Breast epithelium (tissue), 4 donors: ENCODE results near the gene FAM107A. TPM values are rescaled to one million over a fixed set of nuclear protein-coding genes. Genes with fewer than 3 reads are reported as not detected.

ENCODE experiments used
- DNase-seq, 2 donors: peaks; one replicate each; pipeline ENCODE4 v3.0.0-alpha.2; 2019; ENCODE audit warnings: low spot score in 2 of 2
- H3K27ac ChIP-seq, 2 donors: fragments of 200-600 bp; sonication (generic) in 1 of 2; one replicate each; pipeline ENCODE4 v1.5.1; 2016 to 2019; ENCODE audit warnings: mild to moderate bottlenecking in 1 of 2
- H3K27me3 ChIP-seq, 2 donors: fragments of 200-600 bp; sonication (generic) in 1 of 2; one replicate each; pipeline versions ENCODE4 v1.5.1 to v1.6.0; 2017 to 2019; ENCODE audit warnings: control low read depth in 1 of 2, mild to moderate bottlenecking in 1 of 2
- H3K36me3 ChIP-seq: fragments of 200-600 bp; one replicate; pipeline ENCODE4 v1.5.1; 2019
- H3K4me1 ChIP-seq, 2 donors: fragments of 200-600 bp; sonication (generic); one replicate each; pipeline ENCODE4 v1.5.1; 2016 to 2019; ENCODE audit warnings: control low read depth in 1 of 2
- H3K4me3 ChIP-seq, 3 donors: fragments of 200-600 bp; sonication (generic); 1 replicate in 2 of 3; 2 replicates in 1 of 3; pipeline ENCODE4 v1.5.1; 2016 to 2019; ENCODE audit warnings: mild to moderate bottlenecking in 3 of 3, moderate library complexity in 2 of 3
- H3K9me3 ChIP-seq, 2 donors: fragments of 200-600 bp; sonication (generic) in 1 of 2; one replicate each; pipeline ENCODE4 v1.5.1; 2016 to 2019; ENCODE audit warnings: control low read depth in 1 of 2
- POLR2A ChIP-seq: fragments of 450-650 bp; IDR thresholded peaks from one replicate; pipeline ENCODE4 v1.6.1; 2016; ENCODE audit warnings: antibody characterized with exemption, mild to moderate bottlenecking, moderate library complexity
- POLR2AphosphoS5 ChIP-seq, 3 donors: sonication (generic); formaldehyde crosslinking; IDR thresholded peaks; one replicate each; pipeline ENCODE4 v1.6.1; 2017; ENCODE audit warnings: antibody characterized with exemption in 3 of 3
- intact Hi-C: fragments of 100-400 bp; cut with DNase I; formaldehyde crosslinking; loops from one replicate; pipeline ENCODE4 v1.15.1; 2023; ENCODE audit warnings: low total_unique reads
- total RNA-seq, 3 donors: library from RNA; depleted of rRNA; stranded (reverse); fragments of >200 nt; gene quantifications; one replicate each; pipeline ENCODE4 v1.1.0, GENCODE V29; 2016
- TF ChIP-seq, protein P1 (sequence below), 3 donors: fragments of 450-650 bp; IDR thresholded peaks; one replicate each; pipeline ENCODE4 v1.5.1; 2016 to 2017; ENCODE audit warnings: antibody characterized with exemption in 3 of 3, mild to moderate bottlenecking in 3 of 3, moderate library complexity in 3 of 3

Gene FAM107A
- total RNA-seq, 3 donors from 2014 or later, result 17.7 to 64.5 (median 31.9) TPM

DNA sequence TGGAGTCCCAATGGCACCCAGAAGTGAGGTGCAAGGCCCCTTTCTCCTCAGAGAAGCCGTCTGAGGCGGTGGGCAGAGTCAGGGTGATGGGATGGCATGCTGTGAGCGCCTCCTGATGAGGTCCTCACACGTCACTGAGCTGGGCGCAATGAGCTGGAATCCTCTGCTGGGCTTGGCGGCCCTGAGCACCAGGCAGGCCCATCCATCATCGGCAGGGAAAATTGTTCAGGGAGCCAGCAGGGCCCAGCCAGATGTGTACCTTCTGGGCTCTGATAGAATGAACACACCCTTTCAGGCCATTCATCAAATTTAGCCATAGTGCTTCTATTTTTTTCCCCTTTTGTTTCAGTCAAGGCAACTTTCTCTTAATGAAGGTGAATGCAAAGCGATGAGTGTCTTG, 45.7 kb upstream of the FAM107A start:
- Histone ChIP-seq H3K4me1 (peaks cover 0 to 4% of the 10 kb centered on the region in 2 donors), H3K36me3 (no peaks in the 10 kb centered on the region), H3K9me3 (no peaks in the 10 kb centered on the region), H3K4me3 (no peak overlapping the region), H3K27me3 (no peaks in the 10 kb centered on the region), H3K27ac (no peak overlapping the region)
- TF ChIP-seq, protein P1, sequence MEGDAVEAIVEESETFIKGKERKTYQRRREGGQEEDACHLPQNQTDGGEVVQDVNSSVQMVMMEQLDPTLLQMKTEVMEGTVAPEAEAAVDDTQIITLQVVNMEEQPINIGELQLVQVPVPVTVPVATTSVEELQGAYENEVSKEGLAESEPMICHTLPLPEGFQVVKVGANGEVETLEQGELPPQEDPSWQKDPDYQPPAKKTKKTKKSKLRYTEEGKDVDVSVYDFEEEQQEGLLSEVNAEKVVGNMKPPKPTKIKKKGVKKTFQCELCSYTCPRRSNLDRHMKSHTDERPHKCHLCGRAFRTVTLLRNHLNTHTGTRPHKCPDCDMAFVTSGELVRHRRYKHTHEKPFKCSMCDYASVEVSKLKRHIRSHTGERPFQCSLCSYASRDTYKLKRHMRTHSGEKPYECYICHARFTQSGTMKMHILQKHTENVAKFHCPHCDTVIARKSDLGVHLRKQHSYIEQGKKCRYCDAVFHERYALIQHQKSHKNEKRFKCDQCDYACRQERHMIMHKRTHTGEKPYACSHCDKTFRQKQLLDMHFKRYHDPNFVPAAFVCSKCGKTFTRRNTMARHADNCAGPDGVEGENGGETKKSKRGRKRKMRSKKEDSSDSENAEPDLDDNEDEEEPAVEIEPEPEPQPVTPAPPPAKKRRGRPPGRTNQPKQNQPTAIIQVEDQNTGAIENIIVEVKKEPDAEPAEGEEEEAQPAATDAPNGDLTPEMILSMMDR (IDR thresholded peaks at IDR 0.05), result no peak
- TF ChIP-seq POLR2AphosphoS5 (IDR thresholded peaks at IDR 0.05), result no peak
- TF ChIP-seq POLR2A, result no peak
- intact Hi-C loops, result loop anchor here (5.0 kb wide), 1 partner anchor 1204 kb away; no protein-coding TSS in a partner anchor
- DNase-seq, result no peak

DNA sequence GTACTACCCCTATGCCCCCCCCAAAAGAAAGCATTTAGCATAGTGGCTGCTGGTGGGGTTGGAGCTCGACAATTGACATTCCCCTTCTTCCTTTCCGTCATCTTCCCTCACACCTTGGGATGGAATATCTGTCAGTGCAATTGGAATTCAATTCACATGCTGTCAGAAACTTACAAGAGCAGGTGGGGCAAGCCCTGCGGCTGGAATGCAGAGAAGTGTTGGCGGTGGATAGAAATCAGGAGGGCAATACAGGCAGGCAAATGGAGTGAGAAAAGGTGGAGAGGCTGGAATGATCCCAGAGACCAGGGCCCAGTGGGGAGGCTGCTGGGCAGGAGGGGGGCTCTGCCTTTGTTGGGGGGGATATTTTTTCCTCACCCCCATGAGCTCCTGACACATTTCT, 45.2 kb upstream of the FAM107A start:
- Histone ChIP-seq H3K36me3 (no peaks in the 10 kb centered on the region), H3K4me1 (peaks cover 0 to 3% of the 10 kb centered on the region in 2 donors), H3K4me3 (no peak overlapping the region), H3K27ac (no peak overlapping the region), H3K9me3 (no peaks in the 10 kb centered on the region), H3K27me3 (no peaks in the 10 kb centered on the region)
- DNase-seq, result no peak
- TF ChIP-seq, protein P1 (IDR thresholded peaks at IDR 0.05), result no peak
- TF ChIP-seq POLR2AphosphoS5 (IDR thresholded peaks at IDR 0.05) (no peak), POLR2A (no peak)
- intact Hi-C loops, result loop anchor here (5.0 kb wide), 1 partner anchor 1205 kb away; no protein-coding TSS in a partner anchor

DNA sequence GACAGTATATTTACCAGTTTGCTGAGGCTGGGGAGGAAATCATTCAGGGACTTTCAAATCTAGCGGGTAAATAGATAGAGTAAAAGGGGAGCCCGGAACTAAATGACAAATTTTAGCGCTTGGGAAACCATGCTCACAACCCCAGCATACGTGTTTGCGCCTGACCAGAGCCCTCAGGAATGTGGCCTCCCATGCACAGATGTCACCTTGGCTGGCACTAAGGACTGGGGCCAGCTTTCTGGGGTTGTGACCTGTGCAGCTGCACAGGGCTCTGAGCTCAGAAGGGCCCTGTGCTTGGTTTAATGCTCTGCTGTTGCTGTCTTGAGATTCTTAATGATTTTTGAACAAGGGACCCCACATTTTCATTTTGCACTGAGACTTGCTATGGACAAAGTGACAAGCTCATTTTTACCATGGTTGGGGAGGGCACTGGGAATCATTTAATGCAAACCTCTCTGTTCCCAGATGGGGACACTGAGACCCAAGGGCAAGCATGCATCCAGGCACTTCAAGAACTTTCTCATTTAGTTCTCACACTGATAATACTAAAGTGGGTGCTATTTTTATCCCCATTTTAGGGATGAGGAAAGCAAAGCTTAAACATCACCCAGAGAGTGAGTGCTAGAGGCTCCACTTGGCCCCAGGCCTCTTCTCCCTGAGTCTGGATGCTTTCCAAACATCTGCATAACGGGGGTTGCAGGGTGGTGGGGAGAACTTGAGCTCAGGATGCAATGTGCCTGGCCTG, 44.1 kb upstream of the FAM107A start:
- DNase-seq, result no peak
- no peak for TF ChIP-seq POLR2A
- intact Hi-C loops, result loop anchor here (5.0 kb wide), 1 partner anchor 1206 kb away; no protein-coding TSS in a partner anchor
- no peaks in the 10 kb centered on the region for H3K27me3 ChIP-seq
- H3K36me3 ChIP-seq, result no peaks in the 10 kb centered on the region
- no peak overlapping the region for H3K4me3 ChIP-seq
- H3K27ac ChIP-seq, result no peak overlapping the region
- H3K9me3 ChIP-seq, result no peaks in the 10 kb centered on the region
- no peaks in the 10 kb centered on the region for H3K4me1 ChIP-seq

DNA sequence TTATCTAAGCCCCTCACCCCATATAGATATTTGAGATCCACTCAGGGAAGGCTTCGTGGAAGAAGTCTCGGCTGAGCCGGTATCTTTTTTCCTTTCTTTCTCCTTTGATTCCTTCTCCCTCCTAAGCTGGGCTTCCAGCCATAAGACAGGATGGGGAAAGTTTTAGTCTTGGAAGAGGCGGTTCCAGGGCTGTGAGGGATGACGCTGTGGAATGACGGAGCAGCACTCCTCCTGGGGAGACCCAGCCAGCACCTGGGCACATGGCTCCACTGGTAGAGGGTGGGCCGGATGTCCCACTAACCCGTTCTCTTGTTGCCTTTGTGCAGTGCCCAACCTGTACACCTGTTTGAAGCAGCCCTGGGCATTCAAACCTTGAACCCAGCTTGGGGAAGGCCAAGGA, 43.2 kb upstream of the FAM107A start:
- Histone ChIP-seq H3K27me3 (no peaks in the 10 kb centered on the region), H3K9me3 (no peaks in the 10 kb centered on the region), H3K36me3 (no peaks in the 10 kb centered on the region), H3K4me3 (no peak overlapping the region), H3K27ac (peak overlapping the region in 1 of 2 donors; percentile 83), H3K4me1 (no peaks in the 10 kb centered on the region)
- no peak for TF ChIP-seq POLR2A
- no peak for TF ChIP-seq POLR2AphosphoS5 (IDR thresholded peaks at IDR 0.05)
- TF ChIP-seq, protein P1 (IDR thresholded peaks at IDR 0.05), result no peak
- no peak for DNase-seq
- intact Hi-C loops, result loop anchor here (5.0 kb wide), 1 partner anchor 1207 kb away; no protein-coding TSS in a partner anchor

DNA sequence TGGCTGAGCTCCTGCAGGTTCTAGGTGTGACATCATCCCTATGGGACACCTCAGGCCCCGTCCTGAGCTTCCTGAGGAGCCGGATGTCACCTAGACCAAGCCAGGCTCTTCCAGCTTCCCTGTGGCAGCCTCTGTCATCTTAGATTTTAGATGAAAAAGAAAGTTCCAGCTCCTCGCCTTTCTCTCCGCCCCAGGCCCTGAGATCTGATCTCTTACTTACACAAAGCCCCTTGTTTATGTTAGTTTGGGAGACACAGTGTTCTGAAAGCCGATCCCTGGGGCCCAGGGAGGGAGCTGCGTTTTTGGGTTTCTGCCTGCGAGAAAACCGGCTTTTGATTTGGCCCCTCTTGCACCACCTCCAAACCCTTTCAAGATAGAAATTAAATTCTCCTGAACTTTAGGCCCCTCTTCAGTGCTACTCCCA, 40.2 kb upstream of the FAM107A start:
- intact Hi-C loops, result loop anchor here (5.0 kb wide), 1 partner anchor 50 kb away; no protein-coding TSS in a partner anchor
- peak overlapping the region; percentile 83 to 88 for H3K27ac ChIP-seq
- TF ChIP-seq POLR2A, result no peak
- TF ChIP-seq, protein P1 (IDR thresholded peaks at IDR 0.05), result no peak
- peak in 1 of 3 donors; percentile 48 for TF ChIP-seq POLR2AphosphoS5 (IDR thresholded peaks at IDR 0.05)

More for the DNA sequence above, 40.2 kb upstream of the FAM107A start:
- Histone ChIP-seq H3K4me1 (no peaks in the 10 kb centered on the region), H3K36me3 (no peaks in the 10 kb centered on the region), H3K4me3 (peak overlapping the region in 1 of 3 donors; percentile 28), H3K27me3 (no peaks in the 10 kb centered on the region), H3K9me3 (no peaks in the 10 kb centered on the region)
- peak; percentile 59 to 81 for DNase-seq
